Smooth muscle cell (in vitro differentiated cells): ENCODE results near the gene NAA25. TPM values are rescaled to one million over a fixed set of nuclear protein-coding genes. Genes with fewer than 3 reads are reported as not detected.
A peak's percentile ranks its signal among the peaks of the same experiment; 100 is the strongest.

Source experiments
- DNase-seq: peaks from one replicate; lab custom pipeline; 2025; ENCODE audit not compliant: unreplicated experiment; lab: John Stamatoyannopoulos, UW
- H2AFZ ChIP-seq: fragments of 200-600 bp; sonication (generic); 2 replicates; pipeline ENCODE4 v1.6.0; 2016; ENCODE audit warnings: antibody characterized with exemption, low read depth, mild to moderate bottlenecking
- H3F3A ChIP-seq: fragments of 200-600 bp; sonication (generic); 2 replicates; pipeline ENCODE4 v1.6.0; 2017; ENCODE audit warnings: antibody characterized with exemption, low read depth
- H3K27ac ChIP-seq: fragments of 200-600 bp; sonication (generic); 2 replicates; pipeline ENCODE4 v1.5.1; 2016; ENCODE audit warnings: low read depth, mild to moderate bottlenecking
- H3K27me3 ChIP-seq: fragments of 200-600 bp; sonication (generic); 2 replicates; pipeline ENCODE4 v1.6.1; 2016; ENCODE audit warnings: low read depth, mild to moderate bottlenecking
- H3K36me3 ChIP-seq: fragments of 200-600 bp; sonication (generic); 2 replicates; pipeline ENCODE4 v1.5.1; 2016; ENCODE audit warnings: low read depth
- H3K4me1 ChIP-seq: fragments of 200-600 bp; sonication (generic); 2 replicates; pipeline ENCODE4 v1.5.1; 2016; ENCODE audit warnings: low read depth
- H3K4me2 ChIP-seq: fragments of 200-600 bp; sonication (generic); 2 replicates; pipeline ENCODE4 v1.6.0; 2016; ENCODE audit warnings: mild to moderate bottlenecking
- H3K4me3 ChIP-seq: fragments of 200-600 bp; sonication (generic); 2 replicates; pipeline ENCODE4 v1.5.1; 2016; ENCODE audit warnings: mild to moderate bottlenecking
- H3K79me2 ChIP-seq: fragments of 200-600 bp; sonication (generic); 2 replicates; pipeline ENCODE4 v1.6.0; 2016; ENCODE audit warnings: low read depth, mild to moderate bottlenecking
- H3K9ac ChIP-seq: fragments of 200-600 bp; sonication (generic); 2 replicates; pipeline ENCODE4 v1.6.0; 2016; ENCODE audit warnings: low read depth
- H3K9me3 ChIP-seq: fragments of 200-600 bp; sonication (generic); replicated peaks from 2 replicates; pipeline ENCODE4 v1.5.1; 2016; ENCODE audit warnings: low read depth
- H4K20me1 ChIP-seq: fragments of 200-600 bp; sonication (generic); 2 replicates; pipeline ENCODE4 v1.6.0; 2016; ENCODE audit warnings: low read depth
- CTCF ChIP-seq: fragments of 200-600 bp; sonication (generic); IDR thresholded peaks from 2 replicates; pipeline ENCODE4 v1.5.1; 2017; ENCODE audit warnings: borderline replicate concordance, mild to moderate bottlenecking, antibody characterized with exemption; ENCODE audit not compliant: insufficient read depth, poor library complexity, severe bottlenecking
- WGBS: methylation state at CpG from one replicate; pipeline ENCODE4 v1.1.7; 2016; ENCODE audit warnings: low lambda C conversion rate; 5-methylcytosine and 5-hydroxymethylcytosine counted together
- polyA plus RNA-seq: library from polyadenylated mRNA; unstranded; fragments of >200 nt; fragmentation: Nextera tagmentation; extraction: Ambion mirVana; gene quantifications from 2 replicates; pipeline ENCODE4 v1.2.1, GENCODE V29; 2016
- total RNA-seq: library from RNA; depleted of rRNA; stranded (reverse); fragments of >200 nt; gene quantifications from 2 replicates; pipeline ENCODE4 v1.2.3, GENCODE V29; 2014

The NAA25 gene
- total and polyA plus RNA-seq, 2 experiments from 2014 or later: 14.7 to 19.8 TPM

GRCh38 chr12:112008918-112009317, 99.7 kb downstream of the NAA25 start:
- H3K27ac ChIP-seq: no peak overlapping the region

GRCh38 chr12:112007945-112008344, 100.6 kb downstream of the NAA25 start:
- Histone ChIP-seq H3K4me1 (peaks cover 12% of the 10 kb centered on the region), H2AFZ (no peak overlapping the region), H3K27me3 (no peaks in the 10 kb centered on the region), H3F3A (no peaks in the 10 kb centered on the region), H3K9ac (no peak overlapping the region), H3K36me3 (no peaks in the 10 kb centered on the region), H4K20me1 (no peaks in the 10 kb centered on the region), H3K4me3 (no peak overlapping the region), H3K79me2 (no peaks in the 10 kb centered on the region), H3K4me2 (no peak overlapping the region), H3K27ac (no peak overlapping the region), H3K9me3 (no peaks in the 10 kb centered on the region)
- DNase-seq: no peak
- TF ChIP-seq CTCF: no peak
- 85% methylated on average over 9 of the region's 9 CpGs for WGBS

More at GRCh38 chr12:112008918-112009317, 99.7 kb downstream of the NAA25 start:
- no peaks in the 10 kb centered on the region for H3K9me3 ChIP-seq
- H3K36me3 ChIP-seq: no peaks in the 10 kb centered on the region
- no peaks in the 10 kb centered on the region for H4K20me1 ChIP-seq
- peaks cover 12% of the 10 kb centered on the region for H3K4me1 ChIP-seq
- no peak overlapping the region for H3K9ac ChIP-seq
- no peak overlapping the region for H2AFZ ChIP-seq
- H3K4me2 ChIP-seq: no peak overlapping the region
- DNase-seq: no peak
- H3F3A ChIP-seq: peaks cover 6% of the 10 kb centered on the region
- WGBS: 96% methylated on average over 3 of the region's 3 CpGs
- no peaks in the 10 kb centered on the region for H3K27me3 ChIP-seq
- TF ChIP-seq CTCF: no peak
- H3K79me2 ChIP-seq: no peaks in the 10 kb centered on the region
- H3K4me3 ChIP-seq: no peak overlapping the region

GRCh38 chr12:112005419-112006395, 102.9 kb downstream of the NAA25 start:
- no peaks in the 10 kb centered on the region for H4K20me1 ChIP-seq
- DNase-seq: no peak
- H3K4me3 ChIP-seq: no peak overlapping the region
- no peaks in the 10 kb centered on the region for H3K27me3 ChIP-seq
- H3K36me3 ChIP-seq: no peaks in the 10 kb centered on the region
- no peak overlapping the region for H2AFZ ChIP-seq
- TF ChIP-seq CTCF: no peak
- H3K4me1 ChIP-seq: no peaks in the 10 kb centered on the region
- 64% methylated on average over 6 of the region's 6 CpGs for WGBS
- no peak overlapping the region for H3K9ac ChIP-seq
- H3K4me2 ChIP-seq: peak overlapping the region; percentile 63
- H3K27ac ChIP-seq: no peak overlapping the region
- H3K9me3 ChIP-seq: no peaks in the 10 kb centered on the region
- H3F3A ChIP-seq: no peaks in the 10 kb centered on the region
- H3K79me2 ChIP-seq: no peaks in the 10 kb centered on the region
